Dedifferentiated amniotic fluid mesenchymal stem cell (primary cell): ENCODE results near the gene RIF1.

Experiments
- DNase-seq: peaks from one replicate; pipeline ENCODE4 v3.0.0-alpha.2; 2016; ENCODE audit errors: extremely low spot score

RIF1 gene, protein sequence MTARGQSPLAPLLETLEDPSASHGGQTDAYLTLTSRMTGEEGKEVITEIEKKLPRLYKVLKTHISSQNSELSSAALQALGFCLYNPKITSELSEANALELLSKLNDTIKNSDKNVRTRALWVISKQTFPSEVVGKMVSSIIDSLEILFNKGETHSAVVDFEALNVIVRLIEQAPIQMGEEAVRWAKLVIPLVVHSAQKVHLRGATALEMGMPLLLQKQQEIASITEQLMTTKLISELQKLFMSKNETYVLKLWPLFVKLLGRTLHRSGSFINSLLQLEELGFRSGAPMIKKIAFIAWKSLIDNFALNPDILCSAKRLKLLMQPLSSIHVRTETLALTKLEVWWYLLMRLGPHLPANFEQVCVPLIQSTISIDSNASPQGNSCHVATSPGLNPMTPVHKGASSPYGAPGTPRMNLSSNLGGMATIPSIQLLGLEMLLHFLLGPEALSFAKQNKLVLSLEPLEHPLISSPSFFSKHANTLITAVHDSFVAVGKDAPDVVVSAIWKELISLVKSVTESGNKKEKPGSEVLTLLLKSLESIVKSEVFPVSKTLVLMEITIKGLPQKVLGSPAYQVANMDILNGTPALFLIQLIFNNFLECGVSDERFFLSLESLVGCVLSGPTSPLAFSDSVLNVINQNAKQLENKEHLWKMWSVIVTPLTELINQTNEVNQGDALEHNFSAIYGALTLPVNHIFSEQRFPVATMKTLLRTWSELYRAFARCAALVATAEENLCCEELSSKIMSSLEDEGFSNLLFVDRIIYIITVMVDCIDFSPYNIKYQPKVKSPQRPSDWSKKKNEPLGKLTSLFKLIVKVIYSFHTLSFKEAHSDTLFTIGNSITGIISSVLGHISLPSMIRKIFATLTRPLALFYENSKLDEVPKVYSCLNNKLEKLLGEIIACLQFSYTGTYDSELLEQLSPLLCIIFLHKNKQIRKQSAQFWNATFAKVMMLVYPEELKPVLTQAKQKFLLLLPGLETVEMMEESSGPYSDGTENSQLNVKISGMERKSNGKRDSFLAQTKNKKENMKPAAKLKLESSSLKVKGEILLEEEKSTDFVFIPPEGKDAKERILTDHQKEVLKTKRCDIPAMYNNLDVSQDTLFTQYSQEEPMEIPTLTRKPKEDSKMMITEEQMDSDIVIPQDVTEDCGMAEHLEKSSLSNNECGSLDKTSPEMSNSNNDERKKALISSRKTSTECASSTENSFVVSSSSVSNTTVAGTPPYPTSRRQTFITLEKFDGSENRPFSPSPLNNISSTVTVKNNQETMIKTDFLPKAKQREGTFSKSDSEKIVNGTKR (N-terminal part only)

DNA sequence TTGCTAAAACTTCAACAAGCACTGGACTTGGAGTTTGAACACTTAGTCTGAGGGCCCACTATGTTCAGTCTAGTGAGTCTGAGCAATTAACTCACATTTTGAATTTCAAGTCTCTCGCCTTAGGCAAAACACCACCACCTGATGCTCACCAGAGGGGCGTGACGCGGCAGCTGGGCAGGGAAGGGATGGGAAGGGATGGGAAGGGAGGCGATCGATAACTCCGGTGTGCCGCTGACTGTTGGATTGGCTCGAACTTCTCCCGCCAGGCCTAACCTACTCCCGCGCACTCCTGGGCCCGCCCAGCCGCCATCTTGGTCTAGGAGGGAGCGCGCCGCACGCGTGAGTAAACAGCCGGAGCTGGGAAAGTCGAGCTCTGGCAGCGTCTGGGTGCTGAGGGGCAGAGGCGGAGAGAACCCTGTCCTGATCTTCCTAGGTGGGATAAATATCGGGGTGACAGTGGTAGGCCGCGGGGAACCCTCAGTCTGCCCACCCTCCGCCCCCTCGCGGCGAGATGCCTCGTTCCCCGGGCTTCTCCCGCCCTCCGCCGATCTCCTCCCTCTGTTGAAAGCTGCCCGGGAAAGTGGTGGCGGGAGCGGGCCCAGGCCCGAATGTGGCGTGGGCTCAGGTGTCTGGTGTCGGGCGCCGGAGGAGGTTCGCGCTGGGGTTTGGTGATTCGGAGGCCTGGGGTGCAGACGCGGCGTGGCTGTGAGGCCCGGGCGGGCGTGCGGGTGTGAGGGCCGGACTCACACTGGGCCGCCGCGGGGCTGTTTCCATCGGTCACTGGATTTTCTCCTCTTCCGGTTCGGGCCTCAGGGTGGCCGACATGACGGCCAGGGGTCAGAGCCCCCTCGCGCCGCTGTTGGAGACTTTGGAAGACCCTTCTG lies at the start of gene RIF1:
Gene RIF1, plus strand, starts transcription at position 302 of the 884 bp plus-strand sequence. Its CDS starts 522 bp downstream, at position 824.
- DNase-seq: peak; percentile 92

DNA sequence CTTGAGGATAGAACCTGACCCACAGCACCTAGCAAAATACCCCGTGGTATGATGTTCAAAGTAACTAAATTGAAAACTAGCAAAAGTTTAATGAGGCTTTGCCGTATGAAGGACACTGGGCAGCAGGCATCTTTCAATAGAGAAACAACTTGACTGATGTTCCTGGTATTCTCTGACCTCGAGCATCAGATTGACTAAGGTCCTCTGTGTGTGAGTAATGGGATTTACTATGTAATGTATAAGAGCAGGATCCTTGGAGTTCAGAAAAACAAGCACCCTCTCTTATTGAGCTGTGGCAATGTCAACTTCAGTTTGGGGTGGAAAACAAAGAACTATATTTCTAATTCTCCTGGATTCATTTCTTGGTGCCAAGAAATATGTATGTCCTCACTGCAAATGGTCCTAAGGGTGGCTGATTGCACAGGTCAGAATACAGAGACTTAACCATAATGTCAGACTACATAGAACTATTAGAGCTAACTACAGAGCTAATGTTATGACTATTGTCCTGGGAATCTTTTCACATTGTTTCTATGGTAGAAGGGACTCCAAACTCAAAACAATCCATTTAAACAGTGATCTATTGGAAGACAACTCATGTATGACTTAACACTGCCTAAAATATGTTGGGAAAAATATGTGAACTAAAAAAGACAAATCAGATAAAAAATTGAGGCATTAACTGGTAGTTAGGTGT lies 47.9 kb upstream of the RIF1 start:
- no peak for DNase-seq

DNA sequence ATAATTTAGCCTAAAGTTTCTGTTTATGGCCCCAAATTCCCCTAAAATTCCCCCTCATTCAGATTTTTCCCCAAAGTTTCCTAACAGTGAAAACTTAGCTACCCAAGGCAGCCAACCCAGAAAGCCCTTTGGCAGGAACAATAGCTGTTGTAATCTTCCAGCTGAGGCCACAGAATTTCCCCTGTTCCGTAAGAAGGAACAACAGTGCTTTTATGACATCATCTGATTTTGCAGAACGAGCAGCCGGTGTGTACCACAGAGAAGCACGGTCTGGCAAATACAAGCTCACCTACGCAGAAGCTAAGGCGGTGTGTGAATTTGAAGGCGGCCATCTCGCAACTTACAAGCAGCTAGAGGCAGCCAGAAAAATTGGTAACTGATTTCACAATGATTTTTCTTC lies 46.0 kb upstream of the RIF1 start:
- DNase-seq: no peak

DNA sequence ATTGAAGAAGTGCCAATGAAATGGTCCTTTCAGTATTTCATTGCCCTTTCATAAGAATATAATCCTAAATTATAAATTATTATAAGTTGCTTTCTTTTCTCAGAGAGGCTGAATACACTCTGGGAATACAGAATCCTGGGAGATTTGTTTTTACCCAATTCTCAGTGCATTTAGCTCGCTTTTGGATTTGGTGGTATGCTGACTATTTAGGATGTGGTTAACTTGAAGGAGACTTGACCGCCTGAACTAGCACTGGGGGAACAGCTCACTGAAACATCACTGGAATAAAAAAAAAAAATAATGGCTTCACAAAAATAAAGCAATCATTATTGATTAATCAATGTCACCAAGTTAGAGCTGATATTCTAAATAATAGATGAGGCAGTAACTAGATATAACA lies 42.1 kb upstream of the RIF1 start:
- DNase-seq: peak; percentile 37

DNA sequence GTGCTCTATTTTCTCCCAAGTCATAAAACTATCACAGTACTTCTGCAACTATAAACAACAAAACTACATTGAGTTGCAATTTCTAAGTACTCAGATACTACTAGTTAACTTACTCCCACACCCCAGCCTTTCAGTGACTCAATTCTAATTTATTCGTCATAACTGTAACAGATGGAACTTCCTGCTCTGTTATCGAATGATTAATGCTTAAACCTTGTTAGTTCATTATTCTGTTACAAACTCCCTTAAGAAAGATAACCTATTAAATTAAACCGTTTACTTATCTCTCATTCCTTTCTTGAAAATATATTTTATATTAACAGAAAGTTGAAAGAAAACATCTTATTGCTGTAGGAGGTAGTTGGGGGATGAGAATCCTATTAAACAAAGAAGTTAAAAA lies 35.3 kb upstream of the RIF1 start:
- peak; percentile 65 for DNase-seq

DNA sequence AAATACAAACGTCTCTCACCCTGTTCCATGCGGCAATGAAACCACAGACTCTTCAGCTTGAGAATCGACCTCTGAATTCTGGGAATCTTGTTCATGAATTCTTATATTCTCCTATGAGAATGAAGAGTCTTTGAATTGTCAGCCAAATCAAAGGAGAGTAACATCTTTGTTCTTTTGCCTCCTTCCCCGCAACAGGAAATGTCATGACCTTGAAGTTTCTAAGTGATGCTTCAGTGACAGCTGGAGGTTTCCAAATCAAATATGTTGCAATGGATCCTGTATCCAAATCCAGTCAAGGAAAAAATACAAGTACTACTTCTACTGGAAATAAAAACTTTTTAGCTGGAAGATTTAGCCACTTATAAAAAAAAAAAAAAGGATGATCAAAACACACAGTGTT lies 30.5 kb upstream of the RIF1 start:
- no peak for DNase-seq

DNA sequence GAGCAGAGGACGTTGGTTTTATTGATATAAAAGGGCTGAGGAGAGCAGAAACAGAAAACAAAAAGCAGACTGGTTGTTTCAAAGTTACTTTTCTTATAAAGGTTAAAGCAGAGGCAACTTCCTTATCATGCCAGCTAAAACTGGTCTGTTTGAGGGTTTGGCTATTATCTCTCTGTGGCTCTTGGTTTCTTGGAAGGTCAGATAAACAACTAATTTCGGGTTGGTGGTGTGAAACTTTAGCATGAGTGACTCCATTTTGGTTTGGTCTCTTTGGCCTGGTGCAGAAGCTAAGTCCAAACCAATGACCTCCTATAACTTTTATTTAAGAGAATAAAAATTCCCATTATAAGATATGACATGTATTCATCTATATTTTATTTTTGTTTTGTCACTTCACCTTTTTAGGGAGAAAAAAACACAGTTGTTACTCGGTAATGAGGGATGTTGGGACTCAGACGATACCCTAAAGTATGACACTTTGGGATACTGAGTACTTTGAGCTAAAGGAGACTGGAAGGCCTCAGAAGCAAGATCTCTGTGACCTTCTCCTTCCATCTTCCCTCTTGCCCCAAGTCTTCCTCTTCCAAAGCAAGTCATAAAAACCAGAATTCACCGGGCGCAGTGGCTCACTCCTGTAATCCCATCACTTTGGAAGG lies 29.0 kb upstream of the RIF1 start:
- DNase-seq: no peak

DNA sequence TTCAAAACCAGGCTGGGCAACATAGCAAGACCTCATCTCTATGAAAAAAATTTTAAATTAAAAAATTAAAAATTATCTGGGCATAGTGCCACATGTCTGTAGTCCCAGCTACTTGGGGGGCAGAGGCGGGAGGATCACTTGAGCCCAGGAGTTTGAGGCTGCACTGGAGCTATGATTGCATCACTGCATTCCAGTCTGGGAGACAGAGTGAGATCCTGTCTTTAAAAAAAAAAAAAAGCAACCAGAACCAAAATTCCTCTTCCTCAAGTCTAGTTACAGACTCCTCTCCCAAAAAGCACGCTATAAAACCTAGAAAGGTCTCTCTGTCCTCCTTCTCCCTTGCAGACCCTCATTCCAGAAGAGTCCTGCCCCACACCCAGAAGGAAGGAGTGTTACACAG lies 28.4 kb upstream of the RIF1 start:
- DNase-seq: peak; percentile 36

DNA sequence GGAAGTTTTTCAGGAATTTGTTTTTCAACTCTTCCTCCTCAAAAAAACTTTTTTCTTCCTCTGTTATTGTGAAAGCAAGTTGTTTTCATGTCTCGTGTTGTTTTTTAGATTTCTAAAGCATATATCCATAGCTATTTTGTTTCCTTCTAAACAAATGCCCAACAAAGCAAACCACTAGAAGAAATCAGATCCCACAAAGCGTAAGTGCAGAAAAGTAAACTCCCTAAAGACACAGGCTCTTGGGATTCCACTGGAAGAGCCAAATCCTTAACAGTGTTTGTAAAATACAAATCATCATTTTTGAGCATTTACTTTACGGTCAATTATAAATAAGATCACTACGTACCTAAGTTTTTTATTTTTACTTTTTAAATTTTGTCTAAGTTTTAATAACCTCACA lies 21.7 kb upstream of the RIF1 start:
- no peak for DNase-seq

DNA sequence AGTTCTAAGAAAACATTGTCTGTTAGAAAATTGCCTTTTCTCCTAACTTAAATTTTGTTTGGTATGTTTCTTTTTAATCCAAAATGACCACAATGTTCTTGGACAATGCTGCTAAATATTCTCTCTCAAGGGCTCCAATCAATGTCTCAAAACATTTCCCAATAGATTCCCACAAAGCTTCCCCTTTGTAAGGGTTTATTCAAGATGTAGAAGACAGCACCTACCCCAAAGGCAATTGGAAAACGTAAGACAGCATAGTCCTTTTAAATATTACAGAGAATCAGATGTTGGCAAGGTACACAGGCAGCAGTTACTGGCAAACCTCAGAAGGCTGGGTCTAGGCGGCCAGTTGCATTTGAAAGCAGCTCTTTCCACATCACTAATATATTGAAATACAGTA lies 18.3 kb upstream of the RIF1 start:
- DNase-seq: no peak

DNA sequence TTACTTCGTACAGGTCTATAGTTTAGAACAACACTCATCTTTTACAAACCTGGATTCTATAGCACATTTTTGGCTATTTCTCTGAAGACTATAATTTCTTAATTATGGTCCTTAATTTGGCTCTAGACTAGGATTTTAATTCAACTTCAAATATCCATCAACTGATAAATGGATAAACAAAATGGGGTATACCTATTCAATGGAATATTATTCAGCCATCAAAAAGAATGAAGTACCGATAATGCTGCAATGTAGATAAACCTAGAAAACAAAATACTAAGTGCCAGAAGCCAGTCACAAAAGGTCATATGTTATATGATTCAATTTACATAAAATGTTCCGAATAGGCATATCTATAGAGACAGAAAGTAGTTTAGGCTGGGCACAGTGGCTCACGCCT lies 15.2 kb upstream of the RIF1 start:
- no peak for DNase-seq

DNA sequence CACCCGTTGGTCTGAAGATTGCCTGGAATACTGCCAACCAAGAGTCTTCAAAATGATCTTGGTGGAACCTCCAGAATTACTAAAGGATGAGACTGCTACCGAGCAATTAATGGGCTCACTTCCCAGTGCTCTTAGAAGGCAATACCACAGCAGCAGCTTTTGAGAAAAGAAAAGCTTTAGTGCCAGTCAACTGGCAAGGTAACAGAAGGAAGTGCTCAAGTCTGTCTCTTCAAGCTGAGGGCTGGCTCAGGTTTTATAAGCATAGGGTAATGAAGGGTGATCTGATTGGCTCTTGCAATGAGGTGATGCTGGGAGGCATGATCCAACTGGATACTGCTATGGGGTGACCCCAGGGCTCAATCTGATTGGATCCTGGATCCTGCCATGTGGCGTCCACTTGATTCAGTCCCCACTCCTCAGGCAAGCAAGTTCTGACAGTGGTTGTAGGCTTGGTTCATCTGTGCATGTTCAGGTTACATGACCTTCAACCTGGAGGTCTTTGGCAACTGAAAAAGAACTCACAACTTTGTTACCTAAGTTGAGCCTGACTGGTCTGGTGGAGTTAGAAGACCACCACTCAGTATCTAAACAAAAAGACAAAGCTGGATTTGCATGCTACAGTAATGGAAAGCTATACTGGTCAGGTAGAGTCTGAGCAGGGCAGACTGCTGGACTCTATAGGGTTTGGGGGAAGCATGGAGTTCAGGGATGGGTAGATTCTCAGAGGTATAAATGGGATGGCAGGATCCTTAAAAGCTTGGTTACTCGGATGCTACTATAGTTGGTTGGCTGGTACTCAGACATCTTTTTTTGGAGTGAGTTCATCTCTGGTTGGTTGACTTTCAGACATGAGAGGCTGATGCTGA lies 14.0 kb upstream of the RIF1 start:
- DNase-seq: no peak

DNA sequence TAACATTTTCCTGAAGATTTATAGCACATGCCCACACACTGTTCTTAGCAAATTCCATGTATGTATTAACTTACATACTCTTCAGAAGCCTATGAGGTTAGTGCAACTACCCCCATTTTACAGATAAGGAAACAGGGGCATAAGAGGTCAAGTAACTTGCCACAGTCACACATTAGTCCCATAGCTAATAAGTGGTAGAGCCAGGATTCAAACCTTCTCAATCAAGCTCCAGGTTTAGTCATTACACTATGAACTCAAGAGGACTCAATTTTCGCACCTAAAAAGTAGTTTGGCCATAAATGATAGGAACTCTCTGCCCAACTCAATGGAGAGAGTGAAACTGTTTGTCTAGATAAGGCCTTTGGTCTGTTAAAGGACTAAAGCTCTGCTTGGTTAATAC lies 9.7 kb upstream of the RIF1 start:
- no peak for DNase-seq

DNA sequence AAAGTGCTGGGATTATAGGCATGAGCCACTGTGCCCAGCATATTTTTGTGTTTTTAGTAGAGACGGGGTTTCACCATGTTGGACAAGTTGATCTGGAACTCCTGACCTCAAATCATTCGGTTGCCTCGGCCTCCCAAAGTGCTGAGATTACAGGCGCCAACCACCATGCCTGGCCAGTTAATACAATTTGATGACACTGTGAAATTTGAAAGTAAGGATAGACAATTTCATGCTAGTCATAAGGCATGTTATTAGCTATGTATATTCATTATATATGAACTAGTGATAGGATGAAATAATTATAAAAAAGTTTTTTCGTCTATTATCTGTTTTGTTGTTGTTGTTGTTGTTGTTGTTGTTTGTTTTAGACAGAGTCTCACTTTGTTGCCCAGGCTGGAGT lies 8.6 kb upstream of the RIF1 start:
- DNase-seq: no peak

DNA sequence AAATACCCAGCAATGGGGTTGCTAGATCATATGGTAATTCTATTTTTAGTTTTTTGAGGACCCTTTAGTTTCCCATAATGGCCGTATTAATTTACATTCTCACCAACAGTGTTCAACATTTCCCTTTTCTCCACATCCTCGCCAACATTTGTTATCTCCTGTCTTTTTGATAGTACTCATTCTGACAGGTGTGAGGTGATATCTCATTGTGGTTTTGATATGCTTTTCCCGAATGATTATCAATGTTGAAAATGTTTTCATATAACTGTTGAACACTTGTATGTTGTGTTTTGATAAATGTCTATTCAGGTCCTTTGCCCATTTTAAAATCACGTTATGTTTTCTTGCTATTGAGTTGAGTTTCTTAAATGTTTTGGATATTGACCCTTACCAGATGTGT lies 5.8 kb upstream of the RIF1 start:
- no peak for DNase-seq

DNA sequence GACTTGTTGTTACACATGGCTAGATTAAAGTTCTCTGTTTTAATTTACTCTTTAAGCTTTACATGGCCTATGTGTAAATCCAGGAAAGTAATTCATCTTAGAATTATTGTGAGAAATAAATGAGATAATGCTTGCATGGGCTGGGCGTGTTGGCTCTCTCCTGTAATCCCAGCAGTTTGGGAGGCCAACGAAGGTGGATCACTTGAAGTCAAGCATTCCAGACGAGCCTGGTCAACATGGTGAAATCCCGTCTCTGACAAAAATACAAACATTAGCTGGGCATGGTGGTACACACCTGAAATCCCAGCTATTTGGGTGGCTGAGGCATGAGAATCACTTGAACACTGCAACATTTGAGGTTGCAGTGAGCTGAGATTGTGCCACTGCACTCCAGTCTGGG lies 4.3 kb upstream of the RIF1 start:
- DNase-seq: no peak

DNA sequence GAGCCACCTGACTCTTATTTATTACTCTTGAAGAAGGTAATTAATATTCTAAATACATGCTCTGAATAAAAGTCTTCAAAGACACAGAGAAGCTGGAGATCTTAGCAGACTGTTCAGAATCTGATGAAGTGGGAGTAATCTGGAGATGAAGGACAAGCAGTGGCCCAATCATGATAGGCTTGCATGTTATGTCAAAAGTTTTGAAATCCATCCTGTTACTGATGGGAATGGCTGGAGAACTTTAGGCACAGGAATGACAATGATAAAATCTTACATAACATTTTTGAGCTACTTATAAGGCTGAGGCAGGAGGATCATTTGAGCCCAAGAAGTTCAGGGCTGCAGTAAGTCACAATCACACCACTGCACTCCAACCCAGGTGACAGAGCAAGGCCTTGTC lies 2.4 kb upstream of the RIF1 start:
- no peak for DNase-seq

DNA sequence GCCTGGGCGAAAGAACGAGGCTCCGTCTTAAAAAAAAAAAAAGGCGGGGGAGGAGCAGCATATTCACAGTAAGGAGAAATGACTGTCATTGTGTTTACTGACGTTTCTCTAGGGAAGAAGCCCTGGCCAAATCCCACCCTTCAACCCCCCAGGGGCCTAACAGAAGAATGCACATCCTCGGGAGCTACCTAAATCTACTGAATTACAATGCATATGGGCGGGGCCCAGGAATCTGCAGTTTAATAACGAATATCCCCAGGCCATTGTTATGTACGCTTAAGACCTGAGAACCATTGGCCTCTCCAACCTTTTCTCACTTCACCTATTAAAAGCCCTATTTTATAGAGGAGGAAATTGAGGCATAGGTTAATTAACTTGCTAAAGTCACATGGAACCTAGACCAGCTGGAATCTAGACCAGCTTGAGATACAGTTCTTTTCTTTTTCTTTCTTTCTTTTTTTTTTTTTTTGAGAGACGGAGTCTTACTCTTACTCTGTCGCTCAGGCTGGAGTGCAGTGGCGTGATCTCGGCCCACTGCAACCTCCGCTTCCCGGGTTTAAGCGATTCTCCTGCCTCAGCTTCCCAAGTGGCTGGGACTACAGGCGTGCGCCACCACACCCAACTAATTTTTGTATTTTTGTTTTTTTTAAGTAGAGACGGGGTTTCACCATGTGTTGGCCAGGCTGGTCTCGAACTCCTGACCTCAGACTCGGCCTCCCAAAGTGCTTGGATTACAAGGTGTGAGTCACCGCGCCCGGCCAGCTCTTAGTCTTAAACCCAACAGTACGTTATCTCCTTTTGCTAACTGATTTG lies 708 bp upstream of the RIF1 start:
- DNase-seq: no peak
